Activated naive CD8-positive, alpha-beta T cell treated with anti-CD3 and anti-CD28 coated beads, Interleukin-2, amount 10 ng/mL, durations not matched to agents 7 days and 5 days (primary cell): ENCODE measurements around the gene MYO1G. TPM values are rescaled to one million over a fixed set of nuclear protein-coding genes. Genes with fewer than 3 reads are reported as not detected.

ENCODE experiments used
- ATAC-seq: fragments of 150-1000 bp; cut with Tn5 transposase; one replicate; pipeline ENCODE4 v1.10.0; 2021; ENCODE audit warnings: low read depth, moderate library complexity
- POLR2A ChIA-PET: fragments of 350-600 bp; sonication (Branson Sonifier 250); formaldehyde crosslinking; loops from one replicate; lab custom pipeline; 2021; ENCODE audit warnings: antibody characterized with exemption; lab: Charles Lee
- DNase-seq: peaks from one replicate; pipeline ENCODE4 v3.0.0; 2021
- H3K27ac Mint-ChIP-seq: one replicate; pipeline ENCODE4 v1.8.0; 2022; ENCODE audit warnings: mild to moderate bottlenecking, mixed read lengths
- H3K27me3 Mint-ChIP-seq: one replicate; pipeline ENCODE4 v1.8.0; 2022; ENCODE audit warnings: mild to moderate bottlenecking, moderate library complexity, mixed read lengths
- H3K36me3 Mint-ChIP-seq: one replicate; pipeline ENCODE4 v1.8.0; 2021; ENCODE audit warnings: mild to moderate bottlenecking, mixed read lengths
- H3K4me1 Mint-ChIP-seq: one replicate; pipeline ENCODE4 v1.8.0; 2021; ENCODE audit warnings: mixed read lengths
- H3K4me3 Mint-ChIP-seq: one replicate; pipeline ENCODE4 v1.8.0; 2022; ENCODE audit warnings: mild to moderate bottlenecking, moderate library complexity, mixed read lengths
- H3K9me3 Mint-ChIP-seq: one replicate; pipeline ENCODE4 v1.8.0; 2021; ENCODE audit warnings: mixed read lengths
- total RNA-seq, 2 experiments: library from RNA; stranded (reverse); gene quantifications; one replicate each; pipeline ENCODE4 v1.2.3, GENCODE V29; 2021

Gene MYO1G
- total RNA-seq, 2 experiments from 2014 or later: 382 to 403 TPM

- DNase-seq (no peak), ATAC-seq (no peak)
- H3K27me3 Mint-ChIP-seq: no peaks in the 10 kb centered on the region
- POLR2A ChIA-PET: interaction anchor here (1.0 to 14.8 kb wide), 12 partner anchors 8 to 402 kb away, joined by 3 to 202 read pairs (median 14); partner anchors contain the start of genes CCM2, DDX56, PURB and TBRG4
- peaks cover 42% of the 10 kb centered on the region for H3K36me3 Mint-ChIP-seq
- no peaks in the 10 kb centered on the region for H3K9me3 Mint-ChIP-seq
- H3K4me3 Mint-ChIP-seq: peak overlapping the region; percentile 35
- H3K27ac Mint-ChIP-seq: no peak overlapping the region
- H3K4me1 Mint-ChIP-seq: peaks cover 35% of the 10 kb centered on the region
Observed at GRCh38 chr7:44975331-44976039, 3.3 kb downstream of the MYO1G start.

GRCh38 chr7:44974549-44974948, 4.3 kb downstream of the MYO1G start:
- DNase-seq (no peak), ATAC-seq (no peak)
- H3K4me1 Mint-ChIP-seq: peaks cover 25% of the 10 kb centered on the region
- H3K9me3 Mint-ChIP-seq: no peaks in the 10 kb centered on the region
- H3K27ac Mint-ChIP-seq: peak overlapping the region; percentile 79
- H3K36me3 Mint-ChIP-seq: peaks cover 42% of the 10 kb centered on the region
- H3K27me3 Mint-ChIP-seq: no peaks in the 10 kb centered on the region
- POLR2A ChIA-PET: interaction anchor here (0.6 to 14.8 kb wide), 13 partner anchors 9 to 994 kb away, joined by 3 to 202 read pairs (median 6); partner anchors contain the start of genes CCM2, PURB and TBRG4
- peak overlapping the region; percentile 43 for H3K4me3 Mint-ChIP-seq

- POLR2A ChIA-PET: interaction anchor here (0.6 to 14.8 kb wide), 24 partner anchors 9 to 993 kb away, joined by 3 to 202 read pairs (median 5); partner anchors contain the start of genes CCM2, NACAD, PURB and TBRG4
- Mint-ChIP-seq H3K4me1 (peaks cover 21% of the 10 kb centered on the region), H3K4me3 (no peak overlapping the region), H3K9me3 (no peaks in the 10 kb centered on the region), H3K27ac (peak overlapping the region; percentile 45), H3K36me3 (peaks cover 42% of the 10 kb centered on the region), H3K27me3 (no peaks in the 10 kb centered on the region)
- peak; percentile 16 for ATAC-seq
- DNase-seq: peak; percentile 70
Observed at GRCh38 chr7:44973610-44974401, 5.0 kb downstream of the MYO1G start.

GRCh38 chr7:44972562-44972961, 6.3 kb downstream of the MYO1G start:
- H3K27ac Mint-ChIP-seq: peak overlapping the region; percentile 67
- POLR2A ChIA-PET: interaction anchor here (0.6 to 14.8 kb wide), 17 partner anchors 8 to 163 kb away, joined by 3 to 202 read pairs (median 5); partner anchors contain the start of genes CCM2, NACAD and TBRG4
- H3K4me1 Mint-ChIP-seq: peaks cover 23% of the 10 kb centered on the region
- DNase-seq (no peak), ATAC-seq (no peak)
- H3K4me3 Mint-ChIP-seq: no peak overlapping the region
- no peaks in the 10 kb centered on the region for H3K9me3 Mint-ChIP-seq
- H3K36me3 Mint-ChIP-seq: peaks cover 37% of the 10 kb centered on the region
- no peaks in the 10 kb centered on the region for H3K27me3 Mint-ChIP-seq

GRCh38 chr7:44971902-44972441, 6.8 kb downstream of the MYO1G start:
- H3K27me3 Mint-ChIP-seq: no peaks in the 10 kb centered on the region
- no peak overlapping the region for H3K4me3 Mint-ChIP-seq
- H3K9me3 Mint-ChIP-seq: no peaks in the 10 kb centered on the region
- peaks cover 32% of the 10 kb centered on the region for H3K36me3 Mint-ChIP-seq
- POLR2A ChIA-PET: interaction anchor here (0.6 to 14.8 kb wide), 13 partner anchors 9 to 140 kb away, joined by 3 to 202 read pairs (median 12); partner anchors contain the start of genes CCM2, NACAD and TBRG4
- H3K27ac Mint-ChIP-seq: peak overlapping the region; percentile 67
- no peak for ATAC-seq
- no peak for DNase-seq
- peaks cover 23% of the 10 kb centered on the region for H3K4me1 Mint-ChIP-seq

GRCh38 chr7:44971188-44971901, 7.5 kb downstream of the MYO1G start:
- Mint-ChIP-seq H3K27ac (no peak overlapping the region), H3K9me3 (no peaks in the 10 kb centered on the region), H3K36me3 (peaks cover 29% of the 10 kb centered on the region), H3K27me3 (no peaks in the 10 kb centered on the region), H3K4me3 (no peak overlapping the region), H3K4me1 (peaks cover 20% of the 10 kb centered on the region)
- ATAC-seq (no peak), DNase-seq (no peak)
- POLR2A ChIA-PET: interaction anchor here (1.4 to 14.8 kb wide), 6 partner anchors 8 to 57 kb away, joined by 5 to 202 read pairs (median 24); partner anchors contain the start of gene CCM2

- Mint-ChIP-seq H3K27ac (no peak overlapping the region), H3K36me3 (peaks cover 27% of the 10 kb centered on the region), H3K4me3 (no peak overlapping the region), H3K9me3 (no peaks in the 10 kb centered on the region), H3K27me3 (no peaks in the 10 kb centered on the region), H3K4me1 (peaks cover 20% of the 10 kb centered on the region)
- POLR2A ChIA-PET: interaction anchor here (0.5 to 14.8 kb wide), 7 partner anchors 7 to 141 kb away, joined by 3 to 202 read pairs (median 7); partner anchors contain the start of genes CCM2 and TBRG4
- DNase-seq (no peak), ATAC-seq (no peak)
Observed at GRCh38 chr7:44970523-44971051, 8.2 kb downstream of the MYO1G start.

GRCh38 chr7:44969701-44970522, 8.9 kb downstream of the MYO1G start:
- H3K4me3 Mint-ChIP-seq: no peak overlapping the region
- ATAC-seq (no peak), DNase-seq (no peak)
- no peak overlapping the region for H3K27ac Mint-ChIP-seq
- H3K4me1 Mint-ChIP-seq: peaks cover 19% of the 10 kb centered on the region
- no peaks in the 10 kb centered on the region for H3K27me3 Mint-ChIP-seq
- POLR2A ChIA-PET: interaction anchor here (0.5 to 14.8 kb wide), 8 partner anchors 7 to 142 kb away, joined by 3 to 202 read pairs (median 5); partner anchors contain the start of genes CCM2 and TBRG4
- H3K36me3 Mint-ChIP-seq: peaks cover 26% of the 10 kb centered on the region
- H3K9me3 Mint-ChIP-seq: no peaks in the 10 kb centered on the region

GRCh38 chr7:44969049-44969700, 9.6 kb downstream of the MYO1G start:
- H3K27me3 Mint-ChIP-seq: no peaks in the 10 kb centered on the region
- peaks cover 16% of the 10 kb centered on the region for H3K4me1 Mint-ChIP-seq
- peaks cover 23% of the 10 kb centered on the region for H3K36me3 Mint-ChIP-seq
- no peak overlapping the region for H3K4me3 Mint-ChIP-seq
- no peaks in the 10 kb centered on the region for H3K9me3 Mint-ChIP-seq
- POLR2A ChIA-PET: interaction anchor here (0.8 to 14.8 kb wide), 7 partner anchors 6 to 143 kb away, joined by 3 to 202 read pairs (median 5); partner anchors contain the start of genes CCM2 and TBRG4
- ATAC-seq: no peak
- DNase-seq: no peak
- no peak overlapping the region for H3K27ac Mint-ChIP-seq

- H3K27ac Mint-ChIP-seq: peak overlapping the region; percentile 6
- peaks cover 14% of the 10 kb centered on the region for H3K4me1 Mint-ChIP-seq
- ATAC-seq (no peak), DNase-seq (peak; percentile 29)
- peaks cover 24% of the 10 kb centered on the region for H3K36me3 Mint-ChIP-seq
- H3K4me3 Mint-ChIP-seq: no peak overlapping the region
- H3K27me3 Mint-ChIP-seq: no peaks in the 10 kb centered on the region
- H3K9me3 Mint-ChIP-seq: no peaks in the 10 kb centered on the region
- POLR2A ChIA-PET: interaction anchor here (0.9 to 8.7 kb wide), 5 partner anchors 4 to 34 kb away, joined by 3 to 76 read pairs (median 4); no protein-coding TSS in a partner anchor
Observed at GRCh38 chr7:44967571-44968446, 11.0 kb downstream of the MYO1G start.
